NK-92 (cell line): ENCODE data around the gene SLC25A23.
"Not testable (repeated sequence)": the region's sequence is repeated elsewhere in the genome, so short reads cannot be mapped to it uniquely, and the experiment has no call there.

Experiments
- DNase-seq: peaks from one replicate; lab custom pipeline; 2025; ENCODE audit not compliant: unreplicated experiment; lab: John Stamatoyannopoulos, UW

The SLC25A23 gene

DNA sequence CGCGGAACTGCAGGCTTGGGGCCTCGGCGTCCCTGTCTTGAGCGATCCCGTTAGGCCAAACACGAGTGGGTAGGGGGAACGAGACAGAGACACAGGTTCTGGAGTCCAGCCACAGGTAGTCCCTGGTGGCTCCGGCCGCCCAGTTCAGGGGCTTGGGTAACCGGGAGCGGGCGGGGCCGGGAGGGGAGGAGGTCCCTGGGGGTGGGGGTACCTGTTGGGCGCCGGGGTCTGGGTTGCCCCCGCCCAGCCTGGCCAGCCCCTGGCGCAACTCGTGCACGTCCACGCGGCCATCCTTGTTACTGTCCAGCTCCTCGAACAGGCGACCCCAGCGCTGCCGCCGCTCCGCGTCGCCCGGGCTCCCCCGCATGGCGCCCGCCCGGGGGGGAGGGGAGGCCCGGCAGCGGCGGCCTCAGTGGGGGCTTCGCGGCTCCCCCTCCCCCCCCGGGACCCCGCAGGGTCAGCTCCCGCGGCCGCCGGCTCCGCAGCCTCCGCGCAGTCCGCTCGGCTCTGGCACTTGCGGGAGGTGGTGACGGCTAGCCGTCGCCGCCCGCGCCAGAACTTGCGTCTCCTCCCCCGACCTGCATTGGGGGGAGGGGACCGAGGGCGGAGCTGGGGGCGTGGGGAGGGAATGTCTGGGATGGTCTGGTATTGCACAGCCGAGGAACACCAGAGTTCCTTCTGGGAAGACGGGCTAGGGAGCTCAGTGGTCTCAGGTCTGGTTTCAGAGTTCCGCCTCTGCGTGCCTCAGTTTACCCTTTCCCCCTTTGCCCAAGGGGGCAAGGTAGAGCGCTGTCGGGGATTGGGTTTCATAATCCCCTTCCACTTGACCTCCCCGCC, at the start of gene SLC25A23:
Gene SLC25A23 (minus strand): TSS at position 531 of the 837 bp plus-strand sequence. CDS start 164 bp downstream, at position 367.
- no peak for DNase-seq

- not testable (repeated sequence) for DNase-seq
Observed at GRCh38 chr19:6508028-6508771, 48.6 kb upstream of the SLC25A23 start.

DNA sequence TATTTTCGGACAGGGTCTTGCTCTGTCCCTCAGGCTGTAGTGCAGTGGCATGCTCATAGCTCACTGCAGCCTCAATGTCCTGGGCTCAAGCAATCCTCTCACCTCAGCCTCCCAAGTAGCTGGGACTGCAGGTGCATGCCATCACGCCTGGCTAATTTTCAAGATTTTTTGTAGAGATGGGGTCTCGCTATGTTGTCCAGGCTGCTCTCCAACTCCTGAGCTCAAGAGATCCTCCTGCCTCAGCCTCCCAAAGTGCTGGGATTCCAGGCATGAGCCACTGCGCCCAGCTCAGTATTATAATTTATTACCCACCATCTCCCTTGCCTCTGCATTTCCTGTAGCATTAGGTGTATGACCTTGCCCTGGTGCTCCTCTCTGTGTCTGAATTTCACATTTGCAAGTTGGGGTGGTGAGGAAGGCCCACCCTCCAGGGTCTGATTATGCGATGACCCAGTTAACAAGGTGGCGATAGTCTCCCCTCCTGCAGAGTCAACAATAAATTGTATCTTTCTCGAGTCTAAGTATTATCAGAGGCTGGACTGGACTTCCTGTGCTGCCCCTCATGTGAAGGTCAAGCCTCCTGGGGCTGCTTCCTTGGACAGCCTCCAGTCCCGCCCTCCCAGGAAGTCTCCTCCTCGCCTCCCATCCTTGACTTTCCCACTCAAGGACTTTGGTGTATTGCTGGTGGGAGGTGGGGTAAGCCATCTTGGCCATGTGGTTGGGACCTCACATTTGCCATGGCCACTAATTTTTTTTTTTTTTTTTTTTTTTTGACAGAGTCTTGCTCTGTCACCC, 44.0 kb upstream of the SLC25A23 start:
- DNase-seq = no peak

GRCh38 chr19:6501740-6502648, 42.4 kb upstream of the SLC25A23 start, which contains the start of gene TUBB4A:
Gene TUBB4A (minus strand): TSS chr19:6502309. CDS start chr19:6502212, 97 bp downstream.
- DNase-seq = no peak

- no peak for DNase-seq
Observed at GRCh38 chr19:6500837-6501739, 41.5 kb upstream of the SLC25A23 start.

GRCh38 chr19:6499052-6499790, 39.6 kb upstream of the SLC25A23 start:
- DNase-seq = no peak

GRCh38 chr19:6498294-6499036, 38.9 kb upstream of the SLC25A23 start:
- DNase-seq = no peak

GRCh38 chr19:6495947-6496346, 36.4 kb upstream of the SLC25A23 start:
- no peak for DNase-seq

GRCh38 chr19:6494438-6495036, 34.9 kb upstream of the SLC25A23 start:
- no peak for DNase-seq

- DNase-seq = no peak
Observed at GRCh38 chr19:6491802-6492592, 32.4 kb upstream of the SLC25A23 start.

GRCh38 chr19:6490134-6490533, 30.5 kb upstream of the SLC25A23 start:
- DNase-seq = no peak

DNA sequence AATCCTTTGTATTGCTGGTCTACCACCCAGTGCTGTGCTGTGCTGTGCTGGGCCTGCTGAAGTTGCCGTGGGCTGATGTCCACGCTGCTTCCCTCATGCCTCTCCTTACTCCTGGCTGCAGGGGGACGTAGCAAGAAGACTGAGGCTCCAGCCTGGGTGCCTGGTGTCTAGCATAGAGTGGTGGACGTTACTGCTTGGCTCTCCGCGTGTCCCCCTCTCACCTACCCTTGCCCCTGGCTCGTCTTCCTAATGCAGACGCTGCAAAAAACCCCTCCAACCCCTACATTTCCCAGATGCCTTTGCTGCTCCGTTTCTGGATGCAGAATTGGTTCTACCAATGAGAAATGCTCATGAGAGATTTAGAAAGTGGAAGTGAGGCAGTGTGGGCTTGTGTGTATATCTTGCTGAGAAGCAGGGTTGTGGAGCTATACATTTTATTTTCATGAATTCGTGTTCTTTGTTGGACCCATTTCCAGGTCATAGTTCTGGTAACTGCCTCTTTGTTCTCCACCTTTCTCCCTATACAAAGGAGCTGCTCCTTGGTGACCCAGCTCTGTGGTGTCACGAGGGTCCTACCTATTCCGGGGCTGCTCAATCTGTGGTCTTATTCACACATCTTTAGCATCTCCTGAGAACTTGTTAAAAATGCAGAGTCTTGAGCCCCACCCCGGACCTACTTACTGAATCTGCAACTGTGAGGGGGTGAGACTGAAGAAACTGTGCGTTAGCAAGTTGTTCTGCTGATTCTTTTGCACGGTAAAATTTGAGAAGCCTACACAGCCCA, 29.9 kb upstream of the SLC25A23 start:
- no peak for DNase-seq

DNA sequence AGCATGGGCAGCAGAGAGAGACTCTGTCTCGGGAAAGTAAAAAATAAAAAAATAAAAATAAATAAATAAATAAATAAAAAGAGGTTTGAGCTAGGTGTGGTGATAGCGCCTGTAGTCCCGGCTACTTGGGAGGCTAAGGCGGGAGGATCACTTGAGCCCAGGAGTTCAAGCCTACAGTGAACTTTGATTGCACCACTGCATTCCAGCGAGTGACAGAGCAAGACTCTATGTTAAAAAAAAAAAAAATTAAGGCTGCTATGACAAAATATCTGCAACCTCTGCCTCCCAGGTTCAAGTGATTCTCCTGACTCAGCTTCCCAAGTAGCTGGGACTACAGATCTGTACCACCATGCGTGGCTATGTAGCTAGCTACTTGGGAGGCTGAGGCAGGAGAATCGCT, 25.2 kb upstream of the SLC25A23 start:
- DNase-seq = no peak

DNA sequence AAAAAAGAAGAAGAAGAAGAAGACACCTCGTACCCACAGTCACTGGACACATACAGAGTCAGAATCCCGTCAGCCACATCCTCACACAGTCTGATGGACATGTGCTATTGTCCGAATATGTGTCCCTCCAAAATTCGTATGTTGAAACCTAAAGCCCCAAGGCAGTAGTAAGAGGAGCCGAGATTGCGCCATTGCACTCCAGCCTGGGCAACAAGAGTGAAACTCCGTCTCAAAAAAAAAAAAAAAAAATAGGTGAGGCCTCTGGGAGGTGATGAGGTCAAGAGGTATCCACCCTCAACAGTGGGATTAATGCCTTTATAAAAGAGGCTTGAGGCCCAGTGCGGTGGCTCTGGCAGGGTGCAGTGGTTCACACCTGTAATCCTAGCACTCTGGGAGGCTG, 24.6 kb upstream of the SLC25A23 start:
- no peak for DNase-seq

DNA sequence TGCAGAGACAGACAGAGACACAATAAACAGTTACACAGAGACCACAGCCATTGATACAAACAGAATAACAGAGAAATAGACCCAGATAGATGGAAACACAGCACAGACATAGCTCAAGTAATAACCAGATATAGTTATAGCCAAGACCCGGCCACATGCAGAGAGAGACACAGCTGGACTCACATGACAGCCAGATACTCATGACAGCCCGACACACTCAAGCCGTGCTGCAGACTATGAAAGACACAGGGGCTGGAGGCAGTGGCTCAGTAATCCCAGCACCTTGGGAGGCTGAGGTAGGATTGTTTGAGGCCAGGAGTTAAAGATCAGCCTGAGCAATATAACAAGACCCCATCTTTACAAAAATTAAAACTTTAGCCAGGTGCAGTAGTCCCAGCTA, 23.6 kb upstream of the SLC25A23 start:
- no peak for DNase-seq

DNA sequence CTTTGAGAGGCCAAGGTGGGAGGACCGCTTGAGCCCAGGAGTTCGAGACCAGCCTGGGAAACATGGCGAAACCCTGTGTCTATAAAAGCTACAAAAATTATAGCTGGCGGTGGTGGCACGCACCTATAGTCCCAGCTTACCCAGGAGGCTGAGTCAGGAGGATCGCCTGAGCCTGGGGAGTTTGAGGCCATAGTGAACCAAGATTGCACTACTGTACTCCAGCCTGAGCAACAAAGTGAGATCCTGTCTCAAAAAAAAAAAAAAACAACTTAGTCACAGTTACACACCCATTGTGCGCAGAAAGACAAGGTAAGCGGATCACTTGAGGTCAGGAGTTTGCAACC, 22.7 kb upstream of the SLC25A23 start:
- DNase-seq = no peak
